ENCODE measurements around the gene MN1.

MN1 gene

GRCh38 chr22:27752141-27752540, 49.4 kb downstream of the MN1 start:
- ChIA-PET POLR2A (ENCODE audit: low non-redundant PET) (no interaction called here), CTCF (interaction anchor here (0.6 kb wide), 2 partner anchors 21 to 102 kb away, joined by 3 read pairs; no protein-coding TSS in a partner anchor)
- TF ChIP-seq CTCF (conservative IDR thresholded peaks at IDR 0.05; ENCODE audit: low read depth), result no peak
- peak overlapping the region; percentile 98 for H3K27ac ChIP-seq
- DNase-seq (ENCODE audit: low spot score), result no peak

GRCh38 chr22:27751277-27752070, 50.1 kb downstream of the MN1 start:
- DNase-seq (ENCODE audit: low spot score), result no peak
- TF ChIP-seq CTCF (conservative IDR thresholded peaks at IDR 0.05; ENCODE audit: low read depth), result no peak
- peak overlapping the region; percentile 98 for H3K27ac ChIP-seq
- ChIA-PET POLR2A (ENCODE audit: low non-redundant PET) (no interaction called here), CTCF (interaction anchor here (0.6 kb wide), 1 partner anchor 21 kb away, joined by 3 read pairs; no protein-coding TSS in a partner anchor)

GRCh38 chr22:27750584-27751265, 50.8 kb downstream of the MN1 start:
- DNase-seq (ENCODE audit: low spot score), result no peak
- peak overlapping the region; percentile 98 for H3K27ac ChIP-seq
- ChIA-PET CTCF (no interaction called here), POLR2A (ENCODE audit: low non-redundant PET) (no interaction called here)
- TF ChIP-seq CTCF (conservative IDR thresholded peaks at IDR 0.05; ENCODE audit: low read depth), result no peak

DNA sequence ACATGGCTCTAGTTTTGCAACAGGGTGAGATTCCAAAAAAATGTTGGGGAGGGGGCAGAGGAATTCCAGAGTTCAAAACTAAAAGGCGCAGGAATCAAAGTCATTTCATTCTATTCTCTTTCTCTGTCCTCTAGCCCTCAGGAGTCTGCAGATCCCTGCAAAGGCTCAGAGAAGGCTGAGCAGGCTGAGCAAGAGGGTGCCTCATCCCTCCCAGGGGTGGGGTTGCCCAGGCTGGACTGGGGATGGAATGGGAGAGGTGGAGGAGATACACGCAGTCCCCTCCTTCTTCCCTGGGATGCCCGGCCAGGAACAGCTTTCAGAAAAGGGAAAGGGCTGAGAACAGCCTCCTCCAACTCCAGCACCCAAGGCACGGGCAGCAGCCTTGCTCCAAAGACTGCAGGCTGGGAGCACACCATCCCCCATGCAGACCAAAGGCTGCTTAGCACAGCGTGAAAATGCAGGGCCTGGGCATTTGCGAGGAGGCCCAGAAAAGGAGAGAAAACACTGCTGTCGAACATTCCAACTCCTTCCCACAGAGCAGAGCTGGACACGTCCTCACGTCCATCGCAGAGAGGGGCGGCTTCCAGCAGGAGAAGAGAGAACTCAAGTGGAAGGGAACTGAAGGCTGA, 51.8 kb downstream of the MN1 start:
- CTCF ChIA-PET, result no interaction called here
- H3K27ac ChIP-seq, result peak overlapping the region; percentile 98
- no peak for DNase-seq (ENCODE audit: low spot score)
- POLR2A ChIA-PET (ENCODE audit: low non-redundant PET), result no interaction called here
- TF ChIP-seq CTCF (conservative IDR thresholded peaks at IDR 0.05; ENCODE audit: low read depth), result no peak

- POLR2A ChIA-PET (ENCODE audit: low non-redundant PET), result no interaction called here
- CTCF ChIA-PET, result no interaction called here
- peak overlapping the region; percentile 98 for H3K27ac ChIP-seq
- peak; percentile 42 for DNase-seq (ENCODE audit: low spot score)
- TF ChIP-seq CTCF (conservative IDR thresholded peaks at IDR 0.05; ENCODE audit: low read depth), result no peak
Observed at GRCh38 chr22:27748751-27749191, 52.8 kb downstream of the MN1 start.

DNA sequence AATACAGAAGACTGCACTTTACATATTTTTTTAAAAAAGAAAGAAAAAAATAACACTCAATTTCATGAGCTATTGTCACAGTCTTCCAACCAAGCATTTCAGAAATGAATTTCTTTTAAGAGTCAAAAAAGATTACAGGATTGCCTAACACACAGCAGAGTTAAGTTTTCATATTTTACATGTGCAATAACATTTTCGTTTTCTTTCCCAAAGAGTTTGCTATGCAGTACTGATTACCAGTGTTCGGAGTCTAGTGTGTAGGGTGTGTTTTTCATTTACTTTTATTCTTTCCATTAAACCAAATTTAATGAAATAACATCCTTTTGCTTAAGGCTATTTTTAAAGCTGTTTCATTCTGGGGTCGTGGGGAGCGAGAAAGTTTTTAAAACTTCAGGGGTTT, 53.2 kb downstream of the MN1 start:
- ChIA-PET POLR2A (ENCODE audit: low non-redundant PET) (no interaction called here), CTCF (no interaction called here)
- DNase-seq (ENCODE audit: low spot score), result no peak
- TF ChIP-seq CTCF (conservative IDR thresholded peaks at IDR 0.05; ENCODE audit: low read depth), result no peak
- H3K27ac ChIP-seq, result peak overlapping the region; percentile 98

Data from RWPE1 (cell line).